HCEC 1CT (cell line): ENCODE measurements around the gene TSPAN18.

ENCODE experiments used
- DNase-seq: peaks from one replicate; pipeline ENCODE4 v3.0.0-alpha.2; 2017

Gene TSPAN18

DNA sequence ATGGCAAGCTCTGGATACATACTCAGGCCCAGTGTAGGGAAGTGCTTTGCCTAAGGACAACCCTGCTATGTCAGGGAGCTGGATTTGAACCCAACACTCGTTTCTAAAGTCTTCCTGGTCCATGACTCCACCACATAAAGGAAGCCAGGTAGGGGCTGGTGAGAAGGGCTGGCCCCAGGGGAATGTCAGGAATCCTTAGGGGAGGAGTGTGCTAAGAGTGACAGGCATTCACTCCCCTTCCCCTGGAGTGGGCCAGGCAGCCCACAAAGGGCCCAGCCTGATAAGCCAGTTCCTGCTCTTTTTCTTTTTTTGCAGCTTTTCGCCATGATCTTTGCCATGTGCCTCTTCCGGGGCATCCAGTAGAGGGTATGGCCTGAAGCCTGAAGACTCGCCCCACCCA, 202.1 kb downstream of the TSPAN18 start:
- DNase-seq: no peak

DNA sequence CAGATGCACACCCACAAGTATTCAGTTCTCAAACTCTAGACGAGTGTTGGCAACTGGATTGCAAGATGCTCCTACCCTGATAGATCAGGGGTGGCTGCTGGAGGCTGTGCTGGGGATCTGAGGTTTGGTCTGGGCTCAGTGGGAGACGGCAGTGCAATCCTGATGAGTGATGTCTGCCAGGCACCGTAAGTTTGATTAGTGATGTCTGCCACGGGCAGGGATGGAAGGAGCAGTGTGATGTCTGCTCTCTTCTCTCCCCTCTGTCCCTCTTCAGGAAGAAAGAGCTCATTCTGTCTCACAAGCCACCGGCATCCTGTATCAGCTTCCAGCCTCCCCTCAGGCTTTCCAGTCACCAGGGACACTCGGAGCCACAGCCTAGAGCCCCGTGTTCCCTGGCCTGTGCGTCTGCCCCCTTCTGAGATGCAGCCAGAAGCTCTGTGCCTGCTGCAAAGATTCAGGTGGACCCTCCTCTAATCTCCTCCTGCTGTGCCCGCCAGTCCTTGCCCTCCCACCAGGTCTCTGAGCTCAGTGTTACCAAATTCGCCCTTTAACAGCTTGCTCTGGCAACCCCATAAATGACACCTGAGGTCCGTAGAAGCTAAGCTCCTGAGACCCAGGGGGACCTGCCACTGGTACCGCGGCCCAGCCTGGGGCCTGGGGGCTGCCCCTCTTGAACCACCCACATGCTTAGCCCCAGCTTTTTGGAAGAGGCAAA, 204.0 kb downstream of the TSPAN18 start:
- DNase-seq: no peak

DNA sequence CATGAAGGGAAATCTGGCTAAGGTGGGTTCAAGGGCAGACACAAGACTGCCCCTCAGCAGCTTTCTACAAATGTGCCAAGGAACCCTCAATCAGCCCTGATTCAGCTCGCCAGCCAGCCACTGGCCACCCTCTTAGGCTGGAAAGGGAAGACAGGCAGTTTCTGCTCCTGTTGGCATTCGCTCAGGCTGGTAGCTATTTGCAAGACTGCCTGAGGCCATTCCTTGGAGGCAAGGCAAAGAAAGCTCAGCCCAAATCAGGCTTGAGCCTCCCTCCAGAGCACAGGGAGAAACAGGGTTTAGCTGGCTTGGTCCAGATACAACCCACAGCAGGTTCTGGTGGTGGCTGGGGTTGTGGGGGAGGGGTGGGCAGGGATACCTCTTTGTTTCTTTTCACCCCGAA, 204.7 kb downstream of the TSPAN18 start:
- no peak for DNase-seq

DNA sequence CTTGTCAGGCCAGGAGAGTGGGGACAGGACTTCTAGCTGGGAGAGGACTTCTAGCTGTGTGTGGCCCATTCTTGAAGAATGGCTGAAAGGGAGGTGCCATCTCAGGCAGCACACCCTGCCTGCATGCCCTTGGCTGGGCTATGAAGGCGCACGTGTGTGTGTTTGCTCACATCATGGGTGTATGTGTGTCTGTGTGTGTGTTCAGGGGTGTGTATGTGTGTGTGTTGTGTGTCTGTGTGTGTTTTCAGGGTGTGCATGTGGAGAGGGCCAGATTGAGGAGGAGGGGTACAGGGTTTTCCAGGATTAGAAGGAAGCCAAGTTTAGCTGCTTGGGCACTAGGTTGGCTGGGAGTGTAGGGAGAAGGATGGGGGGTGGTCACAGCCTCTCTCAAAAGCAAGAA, 207.3 kb downstream of the TSPAN18 start:
- no peak for DNase-seq

DNA sequence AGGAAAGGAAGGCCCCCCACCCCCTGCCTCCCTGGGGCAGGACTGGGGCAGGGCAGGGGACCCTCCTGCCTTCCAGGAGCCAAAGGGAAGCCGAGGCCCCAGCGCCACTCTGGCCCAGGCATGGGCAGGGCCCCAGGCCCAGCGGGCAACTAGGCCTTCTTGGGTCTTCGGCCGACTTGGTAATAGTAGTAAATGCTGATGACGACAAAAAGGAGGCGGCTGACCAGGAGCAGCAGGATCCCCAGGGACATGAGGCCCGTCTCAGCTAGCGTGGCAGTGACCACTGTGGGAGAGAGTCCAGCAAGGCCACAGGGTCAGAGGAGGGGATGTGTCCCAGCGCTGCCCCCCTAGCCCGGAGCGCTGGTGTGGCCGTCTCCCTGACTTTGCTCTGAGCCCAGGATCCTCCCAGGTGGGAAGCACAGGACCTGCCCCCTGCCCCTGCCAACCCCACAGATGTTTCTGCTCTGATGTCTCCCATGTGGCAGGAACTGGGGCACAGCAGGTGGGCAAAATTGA, 208.0 kb downstream of the TSPAN18 start:
- no peak for DNase-seq

DNA sequence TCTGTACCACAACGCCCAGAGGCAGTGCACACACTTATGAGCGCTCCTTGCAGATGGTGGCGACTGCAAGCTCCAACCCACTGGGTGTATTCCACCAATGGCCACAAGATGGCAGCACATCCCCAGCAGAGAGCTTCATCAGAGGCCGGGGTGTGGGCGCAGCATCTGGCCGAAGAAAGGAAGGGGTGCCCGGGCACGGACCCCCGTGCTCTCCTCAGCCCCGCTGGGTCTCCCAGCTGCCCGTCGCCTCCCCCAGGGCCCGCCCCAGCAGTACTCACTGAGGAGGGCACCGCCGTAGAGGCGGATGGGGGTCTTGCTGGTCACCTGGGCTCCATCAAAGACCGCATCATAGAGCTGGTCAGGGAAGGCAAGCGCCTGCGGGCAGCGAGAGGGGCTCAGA, 209.8 kb downstream of the TSPAN18 start:
- DNase-seq: peak; percentile 66

DNA sequence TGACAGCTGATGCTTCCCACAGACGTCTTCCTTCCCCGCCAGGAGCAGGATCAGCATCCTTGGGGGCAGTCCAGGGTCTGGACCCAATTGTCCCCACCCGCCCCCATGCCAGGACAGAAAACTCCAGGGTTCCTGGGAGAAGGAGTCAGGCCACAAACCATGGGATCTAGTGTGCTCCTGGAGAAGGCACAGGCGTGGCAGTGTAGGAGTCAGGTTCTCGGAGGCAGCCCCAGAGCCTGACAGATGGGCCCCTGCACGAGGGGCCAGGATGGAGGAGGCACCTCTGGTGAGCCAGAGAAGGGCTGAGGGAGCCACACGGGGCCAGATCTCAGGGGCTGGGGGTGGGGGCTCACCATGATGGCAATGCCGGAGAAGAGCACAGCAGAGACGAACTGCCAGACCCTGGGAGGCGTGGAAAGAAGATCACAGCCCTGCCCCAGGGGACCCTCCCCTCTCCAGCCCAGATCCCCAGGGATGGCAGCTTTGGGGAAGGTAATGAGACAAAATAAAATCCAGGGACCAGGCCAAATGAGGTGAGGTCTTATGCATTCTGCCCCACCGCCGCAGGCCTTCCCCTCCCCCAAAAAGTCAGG, 210.3 kb downstream of the TSPAN18 start:
- no peak for DNase-seq

DNA sequence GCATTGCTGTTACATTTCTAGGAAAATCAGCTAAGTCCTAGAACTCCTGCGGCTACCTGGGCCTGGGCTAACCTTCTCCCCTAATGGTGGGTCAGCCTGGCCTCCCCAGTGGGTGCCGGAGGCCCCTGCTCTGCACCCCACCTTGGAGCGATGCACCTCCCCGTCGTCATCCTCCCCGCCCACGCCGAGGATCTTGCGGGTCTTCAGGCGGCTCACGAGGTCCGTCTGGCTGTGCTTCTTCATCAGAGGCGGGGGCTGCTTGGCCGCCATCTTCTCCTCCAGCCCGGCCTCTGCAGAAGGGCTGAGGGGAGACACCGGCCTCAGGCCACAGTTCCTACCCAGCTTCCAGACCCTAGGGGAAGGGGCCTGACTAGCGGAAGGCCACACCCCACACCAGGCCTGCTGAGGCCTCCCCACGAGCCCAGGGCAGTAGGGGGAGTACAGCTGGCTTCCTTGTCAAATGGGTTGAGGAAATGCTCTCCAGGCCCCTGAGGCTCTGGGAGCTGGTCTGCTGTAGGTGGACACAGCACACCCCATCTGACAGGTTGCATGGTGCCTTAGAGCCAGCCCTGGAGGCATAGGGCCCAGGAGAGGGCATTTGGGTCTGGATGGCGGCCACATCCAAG, 211.4 kb downstream of the TSPAN18 start:
- no peak for DNase-seq

DNA sequence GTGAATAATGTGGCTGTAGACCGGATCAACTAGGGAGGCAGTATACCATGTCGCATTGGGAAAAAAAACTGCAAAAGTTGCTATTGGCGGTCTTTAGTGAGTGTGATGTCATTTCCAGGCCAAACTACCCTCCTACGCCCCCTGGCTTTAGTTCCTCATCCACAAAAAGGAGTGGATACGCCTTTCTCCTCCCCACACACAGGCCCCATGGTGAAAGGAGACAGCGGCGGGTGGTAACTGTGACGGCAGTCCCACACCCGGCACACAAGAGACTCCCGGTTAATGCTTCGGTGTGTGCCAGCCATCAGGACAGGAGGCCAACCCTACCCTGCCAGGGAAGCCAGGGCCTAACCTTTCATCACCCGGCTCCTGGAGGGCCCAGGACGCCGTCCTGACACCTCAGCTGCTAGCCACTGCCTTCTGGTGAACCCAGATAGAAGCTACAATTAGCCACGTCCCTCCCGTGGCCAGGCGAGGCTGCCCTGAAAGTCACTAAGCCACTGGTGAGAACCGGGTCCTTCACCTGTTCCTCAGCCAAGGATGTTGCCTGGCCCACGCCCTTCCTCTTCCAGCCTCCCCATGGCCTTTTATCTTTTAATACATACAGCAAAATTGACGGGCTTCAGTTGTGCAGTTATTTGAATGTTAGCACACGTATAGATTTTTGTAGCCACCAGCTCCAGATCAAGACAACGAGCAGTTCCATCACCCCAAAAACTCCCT, 213.1 kb downstream of the TSPAN18 start:
- no peak for DNase-seq

DNA sequence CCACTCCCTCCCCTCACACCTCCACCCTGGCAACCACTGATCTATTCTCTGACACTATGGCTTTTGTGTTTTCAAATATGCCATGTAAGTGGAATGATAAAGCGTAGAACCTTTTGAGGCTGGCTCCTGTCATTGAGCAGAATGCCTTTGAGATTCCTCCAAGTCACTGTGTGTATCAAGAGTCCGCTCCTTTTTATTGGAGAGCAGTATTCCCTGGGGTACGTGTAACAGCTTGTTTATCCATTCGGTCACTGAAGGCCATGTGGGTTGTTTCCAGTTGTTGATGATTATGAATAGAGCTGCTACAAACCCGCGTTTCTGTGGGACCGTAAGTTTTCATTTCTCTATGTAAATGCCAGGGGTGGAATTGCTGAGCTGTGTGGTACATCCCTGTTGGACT, 213.6 kb downstream of the TSPAN18 start:
- DNase-seq: no peak

DNA sequence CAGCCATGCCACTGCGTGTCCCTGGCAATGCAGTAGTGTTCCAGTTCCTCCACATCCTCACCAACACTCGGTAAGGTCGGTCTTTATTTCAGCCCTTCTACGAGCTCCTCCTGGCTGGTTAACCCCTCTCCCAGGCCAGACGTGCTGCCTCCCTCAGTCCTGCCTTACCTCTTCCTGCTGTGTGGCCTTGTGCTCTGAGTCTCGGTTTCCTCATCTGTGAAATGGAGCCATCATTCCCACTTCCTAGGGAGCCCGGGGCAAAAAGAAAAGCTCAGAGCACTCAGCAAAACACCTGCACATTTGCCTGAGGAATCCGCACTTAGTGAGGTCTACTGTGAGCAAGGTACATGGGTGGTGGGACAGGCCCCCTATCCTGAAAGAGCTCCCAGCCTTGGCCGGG, 214.1 kb downstream of the TSPAN18 start:
- DNase-seq: no peak

DNA sequence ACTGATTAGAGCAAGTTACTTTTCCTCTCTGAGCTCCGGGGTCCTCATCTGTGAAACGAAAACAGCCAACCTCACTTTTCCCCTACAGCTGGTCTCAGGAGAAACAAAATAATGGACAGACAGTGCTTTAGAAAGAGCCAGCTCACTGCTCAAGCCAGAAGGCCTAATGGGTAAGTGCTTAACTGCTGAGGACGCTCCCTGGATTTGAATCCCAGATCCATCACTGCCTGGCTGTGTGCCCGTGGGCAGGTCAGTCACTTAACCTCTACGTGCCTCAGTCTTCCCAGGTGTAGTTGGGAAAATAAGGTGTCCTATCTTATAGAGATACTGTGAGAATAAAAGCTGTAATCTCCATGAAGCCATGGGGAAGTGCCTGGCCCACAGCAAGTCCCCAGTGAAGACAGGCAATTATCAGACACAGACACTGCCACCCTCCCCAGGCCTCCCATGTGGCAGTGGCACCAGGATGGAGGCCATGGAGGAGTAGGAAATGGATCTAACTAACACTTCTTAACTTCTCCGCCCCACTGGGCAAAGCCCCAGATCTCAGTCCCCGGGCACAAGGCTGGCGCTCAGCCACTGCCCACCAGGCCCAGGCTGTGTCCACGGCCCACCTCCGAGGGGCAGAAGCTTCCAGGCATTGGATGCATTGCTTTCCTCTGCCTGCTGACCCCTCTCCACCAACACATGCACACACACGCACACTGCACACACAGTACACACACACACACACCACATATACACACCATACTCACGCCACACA, 214.7 kb downstream of the TSPAN18 start:
- no peak for DNase-seq

DNA sequence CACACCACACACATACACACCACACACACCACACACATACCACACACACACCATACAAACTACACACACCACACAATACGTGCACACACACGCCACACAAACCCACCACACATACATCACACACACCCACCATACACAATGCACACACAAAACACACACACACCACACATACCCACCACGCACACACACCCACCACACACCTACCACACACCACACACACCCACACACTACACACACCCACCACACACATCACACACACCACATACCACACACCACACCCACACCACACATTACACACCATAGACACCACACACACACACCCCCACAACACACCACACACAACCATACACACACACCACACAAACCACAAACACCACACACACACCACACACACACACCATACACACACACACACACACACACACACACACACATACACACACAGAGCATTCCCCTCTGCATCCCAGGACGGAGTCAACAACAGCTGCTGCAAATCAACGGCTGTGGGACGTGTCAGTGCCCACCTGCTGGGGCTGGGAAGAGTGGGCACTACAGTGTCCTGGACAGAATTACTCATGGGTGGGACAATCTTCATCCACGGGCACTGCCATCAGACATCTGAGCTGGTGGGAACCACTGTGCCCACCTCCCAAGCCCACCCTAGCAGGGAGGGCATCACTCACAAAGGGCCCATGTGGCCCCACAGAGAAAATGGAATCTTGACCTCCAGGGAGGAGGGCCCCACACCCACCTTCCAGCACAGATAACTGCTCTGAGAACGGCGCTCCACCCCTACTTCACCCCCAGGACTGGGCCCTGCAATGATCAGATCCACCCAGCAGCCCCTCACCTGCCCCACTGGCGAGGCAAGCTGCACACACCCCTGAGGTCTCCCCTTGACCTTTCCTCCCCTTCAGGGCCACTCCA, 215.5 kb downstream of the TSPAN18 start:
- DNase-seq: no peak

DNA sequence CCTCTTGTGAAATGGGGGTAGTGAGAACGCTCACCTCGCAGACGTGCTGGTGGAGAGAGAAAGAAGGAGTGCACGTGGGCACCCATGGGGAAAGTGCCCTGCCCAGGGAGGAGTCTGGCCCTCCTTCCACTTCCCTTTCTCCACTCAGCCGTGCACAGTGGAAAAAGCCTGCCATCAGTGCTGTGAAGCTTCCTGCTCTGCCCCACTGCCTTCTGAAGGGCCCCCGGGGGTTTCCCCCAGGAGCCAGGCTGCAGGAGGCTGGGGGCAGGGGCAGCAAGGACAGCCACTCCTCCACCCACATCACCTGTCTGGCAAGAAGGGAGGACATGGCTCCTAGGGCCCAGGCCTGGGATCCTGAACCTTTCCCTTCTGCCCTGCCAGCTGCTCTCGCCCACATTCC, 216.4 kb downstream of the TSPAN18 start:
- no peak for DNase-seq

DNA sequence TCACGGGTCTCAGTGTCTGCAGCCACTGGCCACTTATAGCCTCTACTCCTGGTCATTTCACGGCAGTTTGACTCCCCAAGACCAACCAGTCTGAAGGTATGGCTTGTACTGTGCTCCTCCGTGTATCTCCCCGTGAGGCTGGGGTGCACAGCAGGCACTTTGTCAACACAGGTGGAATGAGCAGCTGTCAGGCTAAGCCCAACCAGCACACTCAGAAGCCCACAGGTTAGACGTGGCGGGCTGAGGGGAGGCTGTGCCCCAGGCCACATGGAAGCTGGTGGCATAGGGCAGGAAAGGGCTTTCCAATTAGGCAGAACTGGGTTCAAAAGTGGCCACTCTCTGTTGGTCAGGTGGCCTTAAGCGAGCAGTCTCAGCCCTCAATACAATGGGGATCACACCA, 216.9 kb downstream of the TSPAN18 start:
- no peak for DNase-seq

DNA sequence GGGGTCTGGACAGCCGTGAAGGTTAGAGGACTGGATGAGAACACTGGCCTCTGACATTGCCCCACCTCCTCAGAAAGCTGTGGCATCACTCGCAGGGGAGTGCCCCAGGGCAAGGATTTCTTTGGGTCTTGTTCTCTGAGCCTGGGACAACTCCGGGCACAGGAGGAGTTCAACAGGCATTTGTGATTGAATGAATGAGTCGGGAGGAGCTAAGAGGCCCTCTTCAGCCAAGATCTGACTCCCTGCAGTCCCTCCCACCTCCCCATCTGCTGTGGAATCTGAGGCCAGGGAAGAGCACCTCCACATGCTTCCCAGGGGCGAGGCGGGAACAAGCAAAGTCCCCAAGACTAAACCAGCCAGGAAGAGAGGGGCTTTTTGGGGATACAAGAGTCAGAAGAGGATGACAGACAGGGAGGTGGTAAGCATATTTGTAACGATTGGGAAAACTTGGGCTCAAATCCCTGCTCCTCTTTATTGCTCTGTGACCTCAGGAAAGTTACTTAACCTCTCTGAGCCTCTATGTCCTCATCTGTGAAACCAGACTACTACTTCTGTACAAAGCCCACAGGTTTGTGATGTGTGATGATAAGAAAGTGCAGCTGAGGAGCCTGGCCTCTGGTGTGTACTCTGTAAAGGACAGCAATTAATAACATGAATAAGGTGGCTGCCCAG, 217.6 kb downstream of the TSPAN18 start:
- DNase-seq: no peak

DNA sequence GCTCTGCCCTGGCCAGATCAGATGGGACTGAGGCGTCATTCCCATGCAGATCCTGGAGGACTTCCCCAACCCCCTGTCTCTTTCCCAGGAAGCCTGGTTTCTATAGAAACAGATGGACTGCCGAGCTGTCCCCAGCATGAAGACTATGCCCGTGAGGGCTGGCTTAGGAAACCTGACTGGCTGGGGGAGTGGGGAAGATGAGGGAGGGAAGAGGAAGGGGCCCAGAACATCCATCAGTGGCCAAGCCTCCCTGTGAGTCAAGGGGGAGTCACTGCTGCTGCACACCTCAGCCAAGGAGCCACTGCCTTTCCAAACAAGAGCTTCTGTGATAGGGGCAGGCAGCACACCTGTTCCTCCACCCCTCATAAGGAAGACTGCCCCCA, 218.1 kb downstream of the TSPAN18 start:
- DNase-seq: no peak

DNA sequence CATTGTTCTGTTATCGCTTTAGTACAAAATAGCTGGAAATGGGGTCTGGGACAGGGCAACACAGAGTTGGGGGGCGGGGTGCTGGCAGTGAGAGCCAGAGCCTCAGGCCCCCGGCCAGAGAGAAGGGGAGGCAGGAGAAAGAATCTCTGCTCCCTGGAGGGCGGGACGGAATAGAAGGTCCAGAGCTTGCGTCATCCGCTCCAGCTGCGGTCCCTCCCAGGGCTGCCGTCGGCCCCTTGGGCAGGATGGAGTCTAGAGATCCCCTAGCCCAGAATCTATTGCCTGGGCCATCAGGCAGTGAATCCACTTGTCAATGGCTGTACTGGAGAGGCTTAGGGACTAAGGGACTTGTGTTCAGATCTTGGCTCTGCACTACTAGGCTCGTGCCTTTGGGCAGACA, 218.9 kb downstream of the TSPAN18 start:
- no peak for DNase-seq

DNA sequence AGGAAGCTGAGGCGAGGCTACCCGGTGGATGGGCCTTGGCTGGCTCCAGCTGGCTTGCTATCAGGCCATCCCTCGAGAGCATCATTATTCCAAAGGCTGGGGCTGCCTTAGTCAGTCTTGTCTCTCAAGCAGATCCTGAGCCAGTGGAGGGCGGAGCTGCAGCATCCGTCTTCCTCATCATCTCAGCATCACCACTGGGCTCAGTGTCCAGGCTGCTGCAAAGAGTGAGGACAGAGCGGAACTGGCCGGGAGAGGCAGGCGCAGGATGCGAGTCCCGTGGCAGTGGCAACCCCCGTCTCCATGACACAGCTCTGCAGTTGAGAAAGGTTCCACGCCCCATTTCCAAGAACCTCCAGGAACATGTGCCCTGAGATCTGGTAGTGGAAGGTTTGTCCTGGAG, 219.5 kb downstream of the TSPAN18 start:
- DNase-seq: no peak

DNA sequence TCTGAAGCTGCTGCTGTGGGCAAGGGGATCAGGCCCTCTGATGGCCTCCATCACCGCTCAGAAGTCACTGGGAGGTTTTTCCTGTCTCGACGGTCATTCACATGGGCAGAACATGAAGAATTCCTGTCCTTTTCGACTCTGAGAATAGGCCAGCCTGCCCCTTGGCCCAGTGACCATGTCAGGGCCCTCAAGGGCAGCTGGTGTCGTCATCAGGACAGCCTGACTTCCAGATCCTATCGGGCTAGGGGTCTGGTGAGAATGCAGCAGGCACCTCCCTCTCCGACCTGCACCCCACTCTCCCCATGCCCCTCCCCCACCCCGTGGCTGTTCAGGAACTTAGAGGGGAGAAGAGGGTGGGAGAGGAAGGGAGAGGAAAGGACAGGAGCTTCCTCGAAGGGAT, 220.4 kb downstream of the TSPAN18 start:
- DNase-seq: no peak

DNA sequence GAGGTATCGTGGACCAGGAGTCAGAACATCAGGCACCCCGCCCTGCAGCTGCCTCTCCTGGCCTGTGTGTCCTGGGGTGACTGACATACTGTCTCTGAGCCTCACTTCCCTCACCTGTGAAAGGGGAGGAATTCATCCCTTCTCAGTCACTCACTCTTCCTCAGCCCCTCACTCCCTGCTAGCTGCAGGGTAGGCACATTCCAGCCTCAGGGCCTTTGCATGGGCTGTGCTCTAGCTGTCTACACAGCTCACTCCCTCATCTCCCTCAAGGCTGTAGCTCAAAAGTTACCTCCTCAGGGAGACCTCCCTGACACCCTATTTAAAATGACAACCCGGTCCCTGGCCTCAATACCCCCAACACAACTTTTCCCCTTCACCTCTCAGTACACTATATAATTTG, 221.4 kb downstream of the TSPAN18 start:
- no peak for DNase-seq
